ENCODE data around the gene LIMS1.
"Not testable (repeated sequence)": the region's sequence is repeated elsewhere in the genome, so short reads cannot be mapped to it uniquely, and the experiment has no call there.

GRCh38 chr2:108514478-108514877 lies 19.8 kb upstream of the LIMS1 start:
- not testable (repeated sequence) for TF ChIP-seq CTCF (IDR thresholded peaks at IDR 0.05); EZH2 (IDR thresholded peaks at IDR 0.05; ENCODE audit: borderline replicate concordance, insufficient read depth, low read depth, low read length, poor library complexity, severe bottlenecking)

Data from B cell (primary cell).